Measurements from ENCODE around the gene ASGR1. TPM values are rescaled to one million over a fixed set of nuclear protein-coding genes. Genes with fewer than 3 reads are reported as not detected.
A peak's percentile ranks its signal among the peaks of the same experiment; 100 is the strongest.

The ASGR1 gene
- total RNA-seq, 1 experiment from 2014 or later = 0.95 TPM

GRCh38 chr17:7177954-7178477, 1.2 kb downstream of the ASGR1 start:
- Histone ChIP-seq H3K36me3 (ENCODE audit: low read depth, low read length) (no peaks in the 10 kb centered on the region), H4K20me1 (ENCODE audit: low read length) (no peaks in the 10 kb centered on the region), H3F3A (ENCODE audit: low read length, unreplicated experiment) (no peaks in the 10 kb centered on the region), H3K9me3 (ENCODE audit: low read length) (no peaks in the 10 kb centered on the region), H3K27me3 (ENCODE audit: low read length) (no peaks in the 10 kb centered on the region), H3K9me2 (replicated peaks; ENCODE audit: low read length) (no peaks in the 10 kb centered on the region), H3K4me3 (ENCODE audit: low read length) (peak overlapping the region; percentile 77), H3K27ac (ENCODE audit: low read length) (no peak overlapping the region), H3K9ac (ENCODE audit: low read length) (peak overlapping the region; percentile 27), H3K79me2 (ENCODE audit: low read length) (no peaks in the 10 kb centered on the region), H2AFZ (ENCODE audit: low read length) (peak overlapping the region; percentile 90), H3K4me1 (ENCODE audit: insufficient read depth, low read length) (no peaks in the 10 kb centered on the region), H3K4me2 (ENCODE audit: low read length) (peak overlapping the region; percentile 98)
- TF ChIP-seq, protein P1, sequence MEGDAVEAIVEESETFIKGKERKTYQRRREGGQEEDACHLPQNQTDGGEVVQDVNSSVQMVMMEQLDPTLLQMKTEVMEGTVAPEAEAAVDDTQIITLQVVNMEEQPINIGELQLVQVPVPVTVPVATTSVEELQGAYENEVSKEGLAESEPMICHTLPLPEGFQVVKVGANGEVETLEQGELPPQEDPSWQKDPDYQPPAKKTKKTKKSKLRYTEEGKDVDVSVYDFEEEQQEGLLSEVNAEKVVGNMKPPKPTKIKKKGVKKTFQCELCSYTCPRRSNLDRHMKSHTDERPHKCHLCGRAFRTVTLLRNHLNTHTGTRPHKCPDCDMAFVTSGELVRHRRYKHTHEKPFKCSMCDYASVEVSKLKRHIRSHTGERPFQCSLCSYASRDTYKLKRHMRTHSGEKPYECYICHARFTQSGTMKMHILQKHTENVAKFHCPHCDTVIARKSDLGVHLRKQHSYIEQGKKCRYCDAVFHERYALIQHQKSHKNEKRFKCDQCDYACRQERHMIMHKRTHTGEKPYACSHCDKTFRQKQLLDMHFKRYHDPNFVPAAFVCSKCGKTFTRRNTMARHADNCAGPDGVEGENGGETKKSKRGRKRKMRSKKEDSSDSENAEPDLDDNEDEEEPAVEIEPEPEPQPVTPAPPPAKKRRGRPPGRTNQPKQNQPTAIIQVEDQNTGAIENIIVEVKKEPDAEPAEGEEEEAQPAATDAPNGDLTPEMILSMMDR (conservative IDR thresholded peaks at IDR 0.05; ENCODE audit: low read depth, low read length) = no peak
- TF ChIP-seq EZH2 (IDR thresholded peaks at IDR 0.05; ENCODE audit: low read length, unreplicated experiment) (no peak), EZH2phosphoT487 (IDR thresholded peaks at IDR 0.05; ENCODE audit: borderline replicate concordance, low read length) (no peak)
- ChIA-PET CTCF (interaction anchor here (2.1 kb wide), 1 partner anchor 132 kb away, joined by 11 read pairs; no protein-coding TSS in a partner anchor), POLR2A (ENCODE audit: unreplicated experiment) (interaction anchor here (0.6 kb wide), 1 partner anchor 132 kb away, joined by 3 read pairs; no protein-coding TSS in a partner anchor)
- DNase-seq (peak; percentile 4), ATAC-seq (peak; percentile 47)
- BruUV-seq (replicated peaks) = no TSS peak
- intact Hi-C loops (cut with micrococcal nuclease) = loop anchor here (2.0 kb wide), 1 partner anchor 131 kb away; no protein-coding TSS in a partner anchor

DNA sequence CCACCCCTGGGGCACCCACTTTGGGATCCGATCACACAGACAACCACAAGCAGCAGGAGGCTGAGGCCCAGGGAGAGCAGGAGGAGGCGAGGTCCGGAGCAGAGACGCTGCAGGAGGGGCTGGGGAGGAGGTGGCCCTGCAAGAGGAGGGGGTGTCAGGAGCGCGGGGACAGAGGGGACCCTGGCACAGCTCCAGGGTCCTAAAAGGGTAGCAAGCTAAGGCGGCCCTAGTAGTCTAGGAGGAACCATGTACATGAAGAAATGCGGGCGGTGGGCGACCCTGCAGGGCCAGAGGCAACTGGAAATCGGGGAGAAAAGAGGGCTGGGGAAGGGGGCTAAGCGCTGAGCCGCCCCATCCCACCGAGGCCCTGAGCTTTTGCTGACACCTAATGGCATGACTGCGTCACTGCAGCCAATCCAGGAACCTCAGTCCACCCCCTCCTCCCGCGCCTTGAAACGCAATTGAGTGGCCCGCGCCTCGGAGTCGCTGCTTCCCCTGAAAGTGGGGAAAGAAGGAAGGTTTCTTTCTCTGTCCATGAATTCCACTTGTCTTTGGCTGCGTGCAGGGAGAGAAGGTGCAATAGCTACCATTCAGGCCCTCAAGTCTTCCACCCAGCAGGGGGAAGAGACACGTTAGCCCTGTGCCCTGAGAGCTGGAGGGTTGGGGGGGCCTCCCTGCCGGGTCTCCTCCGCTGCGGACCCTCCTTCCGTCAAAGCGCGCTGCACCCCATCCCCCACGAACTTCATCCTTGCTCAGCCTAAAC, 1.8 kb downstream of the ASGR1 start:
- no peaks in the 10 kb centered on the region for H3K36me3 ChIP-seq (ENCODE audit: low read depth, low read length)
- ChIA-PET CTCF (interaction anchor here (2.1 kb wide), 1 partner anchor 132 kb away, joined by 11 read pairs; no protein-coding TSS in a partner anchor), POLR2A (ENCODE audit: unreplicated experiment) (no interaction called here)
- no peaks in the 10 kb centered on the region for H3F3A ChIP-seq (ENCODE audit: low read length, unreplicated experiment)
- no peak overlapping the region for H3K27ac ChIP-seq (ENCODE audit: low read length)
- H3K79me2 ChIP-seq (ENCODE audit: low read length) = no peaks in the 10 kb centered on the region
- H3K4me2 ChIP-seq (ENCODE audit: low read length) = peak overlapping the region; percentile 98
- intact Hi-C loops (cut with micrococcal nuclease) = loop anchor here (2.0 kb wide), 1 partner anchor 131 kb away; no protein-coding TSS in a partner anchor
- H3K4me3 ChIP-seq (ENCODE audit: low read length) = peak overlapping the region; percentile 77
- H4K20me1 ChIP-seq (ENCODE audit: low read length) = no peaks in the 10 kb centered on the region
- H3K9me3 ChIP-seq (ENCODE audit: low read length) = no peaks in the 10 kb centered on the region
- DNase-seq = peak; percentile 66
- ATAC-seq = peak; percentile 83
- H3K9me2 ChIP-seq (replicated peaks; ENCODE audit: low read length) = no peaks in the 10 kb centered on the region
- H2AFZ ChIP-seq (ENCODE audit: low read length) = peak overlapping the region; percentile 90
- TF ChIP-seq EZH2phosphoT487 (IDR thresholded peaks at IDR 0.05; ENCODE audit: borderline replicate concordance, low read length) (no peak), EZH2 (IDR thresholded peaks at IDR 0.05; ENCODE audit: low read length, unreplicated experiment) (no peak)
- TF ChIP-seq, protein P1 (conservative IDR thresholded peaks at IDR 0.05; ENCODE audit: low read depth, low read length) = peak; percentile 78
- H3K4me1 ChIP-seq (ENCODE audit: insufficient read depth, low read length) = no peaks in the 10 kb centered on the region
- no TSS peak for BruUV-seq (replicated peaks)
- H3K27me3 ChIP-seq (ENCODE audit: low read length) = no peaks in the 10 kb centered on the region
- peak overlapping the region; percentile 27 for H3K9ac ChIP-seq (ENCODE audit: low read length)
